ENCODE measurements around the gene PRSS56. TPM values are rescaled to one million over a fixed set of nuclear protein-coding genes. Genes with fewer than 3 reads are reported as not detected.

PRSS56 gene
- 0.16 TPM in 1 of 2 replicates, not detected in the other for polyA plus RNA-seq
- polyA minus RNA-seq, result not detected in 2 replicates

- Histone ChIP-seq H3K9me3 (ENCODE audit: low read length) (no peaks in the 10 kb centered on the region), H4K20me1 (ENCODE audit: insufficient read depth) (no peaks in the 10 kb centered on the region), H3K9me2 (ENCODE audit: insufficient read depth, low read length) (no peaks in the 10 kb centered on the region), H3K27me3 (ENCODE audit: insufficient read depth, low read depth, low read length) (peaks cover 27% of the 10 kb centered on the region), H3K27ac (ENCODE audit: low read length) (no peak within 1 kb of the TSS), H3K4me2 (ENCODE audit: low read length) (no peak within 1 kb of the TSS), H2AFZ (ENCODE audit: low read depth, low read length) (no peak within 1 kb of the TSS), H3F3A (ENCODE audit: insufficient read depth, low read length, poor library complexity, severe bottlenecking) (no peaks in the 10 kb centered on the region), H3K9ac (ENCODE audit: low read length) (no peak within 1 kb of the TSS), H3K4me3 (ENCODE audit: low read length) (no peak within 1 kb of the TSS), H3K79me2 (replicated peaks; ENCODE audit: insufficient read depth, low read length) (no peaks in the 10 kb centered on the region), H3K36me3 (ENCODE audit: insufficient read depth, low read length) (no peaks in the 10 kb centered on the region)
- TF ChIP-seq EZH2 (IDR thresholded peaks at IDR 0.05; ENCODE audit: borderline replicate concordance, insufficient read depth, low read length, poor library complexity, severe bottlenecking) (no peak), CTCF (IDR thresholded peaks at IDR 0.05; ENCODE audit: poor library complexity, severe bottlenecking) (no peak), REST (IDR thresholded peaks at IDR 0.05; ENCODE audit: borderline replicate concordance) (no peak), MXI1 (conservative IDR thresholded peaks at IDR 0.05; ENCODE audit: poor library complexity, severe bottlenecking) (no peak), SMC3 (conservative IDR thresholded peaks at IDR 0.05; ENCODE audit: poor library complexity) (no peak), POLR2AphosphoS5 (IDR thresholded peaks at IDR 0.05) (no peak), EP300 (conservative IDR thresholded peaks at IDR 0.05; ENCODE audit: poor library complexity, severe bottlenecking) (no peak), RAD21 (conservative IDR thresholded peaks at IDR 0.05) (no peak), TAF1 (IDR thresholded peaks at IDR 0.05; ENCODE audit: low read depth) (no peak)
These were observed at the start of gene PRSS56 for GRCh38 chr2:232519581-232520438. TSS of gene PRSS56 (plus strand) at chr2:232520388. CDS start at chr2:232520599, 211 bp downstream.

GRCh38 chr2:232473467-232473890 lies 46.7 kb upstream of the PRSS56 start:
- no peak overlapping the region for H3K9ac ChIP-seq (ENCODE audit: low read length)
- H3K79me2 ChIP-seq (replicated peaks; ENCODE audit: insufficient read depth, low read length), result no peaks in the 10 kb centered on the region
- H3K27ac ChIP-seq (ENCODE audit: low read length), result no peak overlapping the region
- no peaks in the 10 kb centered on the region for H3K36me3 ChIP-seq (ENCODE audit: insufficient read depth, low read length)
- H3K9me3 ChIP-seq (ENCODE audit: low read length), result no peaks in the 10 kb centered on the region
- H3F3A ChIP-seq (ENCODE audit: insufficient read depth, low read length, poor library complexity, severe bottlenecking), result no peaks in the 10 kb centered on the region
- no peaks in the 10 kb centered on the region for H3K9me2 ChIP-seq (ENCODE audit: insufficient read depth, low read length)
- no peak overlapping the region for H2AFZ ChIP-seq (ENCODE audit: low read depth, low read length)
- no peak for TF ChIP-seq RAD21 (conservative IDR thresholded peaks at IDR 0.05)
- no peak for TF ChIP-seq MXI1 (conservative IDR thresholded peaks at IDR 0.05; ENCODE audit: poor library complexity, severe bottlenecking)
- no peak for TF ChIP-seq EP300 (conservative IDR thresholded peaks at IDR 0.05; ENCODE audit: poor library complexity, severe bottlenecking)
- TF ChIP-seq CTCF (IDR thresholded peaks at IDR 0.05; ENCODE audit: poor library complexity, severe bottlenecking), result no peak
- TF ChIP-seq SMC3 (conservative IDR thresholded peaks at IDR 0.05; ENCODE audit: poor library complexity), result no peak
- no peak for TF ChIP-seq REST (IDR thresholded peaks at IDR 0.05; ENCODE audit: borderline replicate concordance)
- no peak for TF ChIP-seq TAF1 (IDR thresholded peaks at IDR 0.05; ENCODE audit: low read depth)
- no peak for TF ChIP-seq POLR2AphosphoS5 (IDR thresholded peaks at IDR 0.05)
- no peak for TF ChIP-seq EZH2 (IDR thresholded peaks at IDR 0.05; ENCODE audit: borderline replicate concordance, insufficient read depth, low read length, poor library complexity, severe bottlenecking)
- H3K27me3 ChIP-seq (ENCODE audit: insufficient read depth, low read depth, low read length), result no peaks in the 10 kb centered on the region
- no peak overlapping the region for H3K4me3 ChIP-seq (ENCODE audit: low read length)
- H4K20me1 ChIP-seq (ENCODE audit: insufficient read depth), result no peaks in the 10 kb centered on the region
- no peak overlapping the region for H3K4me2 ChIP-seq (ENCODE audit: low read length)
